HG03558 (cell line): ENCODE results near the gene CSRP1.

ENCODE experiments used
- ATAC-seq: cut with Tn5 transposase; IDR thresholded peaks from one replicate; pipeline ENCODE4 v1.9.1; 2021; ENCODE audit warnings: moderate number of reproducible peaks; ENCODE audit not compliant: unreplicated experiment; ENCODE audit errors: extremely low read depth

Gene CSRP1

DNA sequence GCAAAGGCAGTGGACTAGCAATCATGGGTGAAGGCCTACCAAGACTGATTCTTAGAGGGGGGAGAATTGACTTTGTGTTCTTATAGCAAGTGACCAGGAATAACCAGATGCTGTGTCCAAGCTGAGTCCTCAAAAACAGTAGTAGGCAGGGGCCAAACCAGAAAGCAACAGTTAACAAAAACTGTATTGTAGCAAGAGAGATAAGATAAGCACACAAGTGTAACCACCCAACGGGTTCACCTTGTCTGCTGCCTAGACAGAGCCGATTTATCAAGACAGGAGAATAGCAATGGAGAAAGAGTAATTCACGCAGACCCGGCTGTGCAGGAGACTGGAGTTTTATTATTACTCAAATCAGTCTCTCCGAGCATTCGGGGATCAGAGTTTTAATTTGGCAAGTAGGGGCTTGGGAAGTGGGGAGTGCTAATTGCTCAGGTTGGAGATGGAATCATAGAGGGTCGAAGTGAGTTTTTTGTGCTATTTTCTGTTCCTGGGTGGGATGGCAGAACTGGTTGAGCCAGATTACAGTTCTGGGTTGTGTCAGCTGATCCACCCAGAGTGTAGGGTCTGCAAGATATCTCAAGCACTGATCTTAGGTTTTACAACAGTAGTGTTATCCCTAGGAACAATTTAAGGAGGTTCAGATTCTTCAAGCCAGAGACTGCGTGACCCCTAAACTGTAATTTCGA is 8.3 kb upstream of the CSRP1 start:
- ATAC-seq: no peak

- no peak for ATAC-seq
Observed at GRCh38 chr1:201514466-201514865, 7.5 kb upstream of the CSRP1 start.

DNA sequence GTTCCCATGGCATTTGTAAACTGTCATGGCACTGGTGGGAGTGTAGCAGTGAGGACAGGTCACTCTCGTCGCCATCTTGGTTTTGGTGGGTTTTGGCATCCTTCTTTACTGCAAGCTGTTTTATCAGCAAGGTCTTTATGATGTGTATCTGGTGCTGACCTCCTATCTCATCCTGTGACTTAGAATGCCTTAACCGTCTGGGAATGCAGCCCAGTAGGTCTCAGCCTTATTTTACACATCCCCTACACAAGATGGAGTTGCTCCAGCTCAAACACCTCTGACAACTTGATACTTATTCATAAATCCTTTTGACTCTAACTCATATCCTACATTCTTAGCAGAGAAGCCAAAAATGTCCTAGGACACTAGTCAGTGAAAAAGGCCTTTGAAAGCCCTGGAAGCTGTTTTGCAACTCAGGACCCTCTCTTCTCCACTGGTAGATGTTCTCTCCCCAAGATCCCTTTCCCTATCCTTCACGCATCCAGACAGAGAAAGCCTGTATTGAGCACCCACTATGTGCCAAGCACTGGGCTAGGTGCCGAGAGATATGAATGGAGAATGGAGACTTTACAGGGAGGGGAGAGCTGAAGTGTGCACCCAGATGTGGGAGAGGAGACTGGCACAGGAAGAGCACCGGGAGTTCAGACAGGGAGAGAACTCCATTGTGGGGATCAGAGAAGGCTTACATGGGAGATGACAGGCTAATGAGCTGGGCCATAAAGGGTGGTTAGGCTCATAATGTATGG is 6.7 kb upstream of the CSRP1 start:
- no peak for ATAC-seq

DNA sequence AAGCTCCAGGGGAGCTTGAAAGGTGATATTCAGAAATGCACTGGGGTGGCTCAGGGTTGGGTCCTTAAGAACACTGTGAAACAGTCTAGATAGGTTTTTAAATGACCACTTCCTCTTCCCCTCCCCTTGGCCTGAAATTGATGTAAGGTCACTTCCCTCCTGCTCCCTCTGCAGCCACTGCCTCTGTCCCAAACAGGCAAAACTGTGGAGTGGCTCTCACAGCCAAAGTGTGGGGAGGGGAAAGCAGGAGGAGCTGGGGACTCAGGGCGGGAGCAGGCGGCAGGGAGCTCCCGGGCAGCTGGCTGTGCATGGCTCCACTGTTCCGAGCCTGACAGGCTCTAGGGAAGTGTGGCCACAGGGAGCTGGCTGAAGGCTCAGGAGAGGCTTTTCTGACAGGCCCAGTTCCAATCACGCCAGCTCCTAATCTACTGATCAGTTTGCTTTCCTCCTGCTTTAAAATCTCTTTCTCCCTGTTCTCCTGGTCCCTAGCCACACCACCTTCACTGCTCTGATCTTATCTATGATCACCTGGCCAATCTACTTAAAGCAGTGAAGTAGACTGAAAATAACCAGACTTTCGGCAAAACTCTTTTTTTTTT is 5.1 kb upstream of the CSRP1 start:
- ATAC-seq: no peak

GRCh38 chr1:201511396-201511940 is 4.5 kb upstream of the CSRP1 start:
- ATAC-seq: no peak

DNA sequence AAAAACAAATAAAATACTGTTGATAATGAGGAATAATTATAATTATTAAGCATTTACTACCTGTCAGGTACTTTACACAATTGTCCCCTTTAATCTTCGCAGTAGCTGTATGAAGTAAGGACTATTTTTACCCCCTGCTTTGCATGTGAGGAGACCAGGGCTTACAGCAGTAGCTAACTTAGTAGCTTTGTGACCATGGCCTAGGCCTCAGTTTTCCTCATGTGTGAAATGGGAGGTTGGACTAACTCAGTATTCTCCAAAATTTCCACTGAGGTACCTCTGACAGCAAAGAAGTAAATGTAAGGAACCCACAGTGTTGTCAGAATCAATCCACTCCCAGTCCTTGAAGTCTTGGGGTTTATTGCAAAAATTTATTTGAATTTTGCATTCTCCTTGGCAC is 3.8 kb upstream of the CSRP1 start:
- ATAC-seq: no peak

GRCh38 chr1:201509601-201510374 is 2.9 kb upstream of the CSRP1 start:
- ATAC-seq: no peak

DNA sequence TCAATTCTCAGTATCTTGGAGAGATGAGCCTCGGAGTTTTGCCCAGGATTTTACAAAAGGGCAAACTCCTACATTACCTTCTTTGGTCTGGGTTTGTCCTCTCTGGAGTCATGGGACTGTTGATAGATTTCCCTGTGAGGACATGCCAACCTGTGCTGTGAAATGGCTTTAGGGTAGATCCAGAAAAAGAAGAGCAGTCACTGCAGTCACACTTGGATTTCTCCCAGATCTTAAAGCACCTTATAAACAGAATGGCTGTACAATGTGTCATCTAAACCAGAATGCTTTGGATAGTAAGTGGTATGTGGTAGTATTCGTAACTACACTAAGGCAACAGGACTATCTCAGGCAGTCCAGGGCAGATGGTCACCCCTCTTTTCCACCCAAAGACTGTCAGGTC is 1.9 kb upstream of the CSRP1 start:
- no peak for ATAC-seq

DNA sequence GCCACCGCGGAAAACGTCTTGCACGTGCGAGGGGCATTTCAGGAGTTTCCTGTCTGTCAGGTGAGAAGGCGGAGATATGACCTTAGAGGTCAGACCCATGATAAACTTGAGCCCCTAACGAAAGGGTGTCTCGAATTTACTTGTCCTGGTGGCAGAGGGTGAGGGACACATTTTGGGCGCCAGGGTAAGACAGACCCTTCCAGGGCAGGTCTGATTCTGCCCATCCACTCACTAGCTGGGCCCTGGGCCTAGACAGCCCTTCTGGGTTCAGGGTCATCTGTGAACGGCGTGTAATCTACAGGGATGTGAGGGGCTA is 395 bp upstream of the CSRP1 start:
- ATAC-seq: no peak

DNA sequence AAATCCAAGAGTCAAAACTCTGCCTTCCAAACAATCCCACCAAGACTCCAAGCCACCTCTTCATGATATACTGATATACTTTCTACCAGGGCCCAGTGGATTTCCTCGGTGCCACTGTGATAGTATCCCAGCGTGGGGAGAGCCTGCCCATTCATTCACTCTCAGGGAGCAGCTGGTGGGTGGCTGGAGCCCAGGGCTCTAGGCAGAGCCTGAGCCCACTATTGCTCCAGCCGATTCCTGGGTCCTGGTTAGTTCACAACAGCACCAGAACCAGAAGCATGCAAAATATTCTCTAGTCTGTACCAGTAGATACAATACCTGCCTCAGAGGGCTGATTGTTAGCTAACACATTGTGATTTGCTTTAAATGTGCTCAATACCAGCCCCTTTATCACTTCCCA is 831 bp downstream of the CSRP1 start:
- no peak for ATAC-seq

- no peak for ATAC-seq
Observed at GRCh38 chr1:201505503-201505890, 1.4 kb downstream of the CSRP1 start.

DNA sequence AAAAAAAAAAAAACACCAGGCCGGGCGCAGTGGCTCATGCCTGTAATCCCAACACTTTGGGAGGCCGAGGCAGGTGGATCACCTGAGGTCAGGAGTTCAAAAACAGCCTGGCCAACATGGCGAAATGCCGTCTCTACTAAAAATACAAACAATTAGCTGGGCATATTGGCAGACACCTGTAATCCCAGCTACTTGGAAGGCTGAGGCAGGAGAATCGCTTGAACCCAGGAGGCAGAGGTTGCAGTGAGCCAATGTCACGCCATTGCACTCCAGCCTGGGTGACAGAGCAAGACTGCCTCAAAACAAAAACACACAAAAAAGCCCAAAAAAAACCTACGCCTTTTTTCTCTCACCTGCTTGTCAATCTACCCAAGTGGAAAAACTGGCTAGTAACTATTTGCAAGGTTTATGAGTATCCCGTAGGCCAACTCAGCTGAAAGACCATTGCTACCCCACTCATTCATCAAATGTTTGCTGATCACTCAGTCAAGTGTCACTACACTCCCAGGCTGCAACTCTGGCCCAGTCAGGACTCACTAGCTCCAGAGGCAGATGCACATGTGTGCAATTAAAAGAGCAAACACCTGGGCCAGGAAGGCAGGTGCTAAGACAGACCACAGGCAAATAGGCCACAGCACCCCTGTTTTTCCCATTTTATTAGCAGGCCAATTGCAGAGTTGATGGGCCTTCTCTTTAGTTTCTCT is 2.0 kb downstream of the CSRP1 start:
- ATAC-seq: no peak

GRCh38 chr1:201504179-201504631 is 2.7 kb downstream of the CSRP1 start:
- no peak for ATAC-seq

- ATAC-seq: no peak
Observed at GRCh38 chr1:201503397-201504176, 3.3 kb downstream of the CSRP1 start.

GRCh38 chr1:201502511-201502857 is 4.4 kb downstream of the CSRP1 start:
- ATAC-seq: no peak

DNA sequence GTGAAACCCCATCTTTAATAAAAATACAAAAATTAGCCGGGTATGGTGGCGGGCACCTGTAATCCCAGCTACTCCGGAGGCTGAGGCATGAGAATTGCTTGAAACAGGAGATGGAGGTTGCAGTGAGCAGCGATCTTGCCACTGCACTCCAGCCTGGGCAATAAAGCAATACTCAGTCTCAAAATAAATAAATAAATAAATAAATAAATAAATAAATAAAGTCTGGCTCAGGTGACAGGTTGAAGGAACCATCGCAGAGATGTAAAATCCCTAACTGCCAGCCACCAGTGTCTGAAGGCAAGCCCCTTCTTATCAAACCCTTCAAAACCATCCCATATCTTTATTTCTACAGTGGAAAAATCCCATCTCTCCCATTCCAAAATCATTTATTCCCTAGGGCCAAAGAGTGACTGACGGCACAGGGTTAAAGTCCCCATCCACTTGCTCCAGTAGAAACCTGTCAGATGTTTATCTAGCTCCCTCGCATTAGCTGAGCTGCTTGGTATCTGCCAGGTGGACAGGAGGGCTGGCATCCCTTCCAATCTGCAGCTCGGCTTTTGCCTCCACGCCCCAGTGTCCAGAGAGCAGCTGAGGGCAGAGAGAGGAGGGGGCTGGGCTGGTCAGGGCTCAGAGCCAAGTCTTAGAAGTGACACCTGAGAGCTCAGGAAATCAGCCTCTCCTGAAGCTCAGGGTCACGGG is 5.0 kb downstream of the CSRP1 start:
- no peak for ATAC-seq

- ATAC-seq: no peak
Observed at GRCh38 chr1:201501144-201501543, 5.8 kb downstream of the CSRP1 start.

DNA sequence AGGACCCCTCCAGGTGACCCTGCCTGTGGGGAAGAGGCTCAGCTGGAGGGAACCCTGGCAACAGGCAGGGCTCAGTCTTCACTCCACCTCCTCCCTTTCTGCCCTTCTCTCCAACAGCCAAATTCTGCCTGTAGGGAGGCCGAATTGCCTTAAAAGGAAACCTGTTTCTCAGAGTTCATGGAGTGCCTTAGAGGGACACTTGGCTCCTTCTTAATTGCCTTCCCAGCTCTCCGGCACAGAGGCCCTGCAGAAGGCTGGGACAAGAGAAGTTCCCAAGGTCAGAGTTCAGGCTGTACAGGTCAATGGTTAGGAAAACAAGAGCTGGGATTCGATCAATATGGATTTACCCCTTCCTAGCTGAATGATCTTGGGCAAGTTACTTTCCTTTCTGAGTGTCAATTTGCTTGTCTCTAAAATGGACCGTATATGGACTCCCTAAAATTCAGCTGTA is 6.2 kb downstream of the CSRP1 start:
- no peak for ATAC-seq
